Effector CD4-positive, alpha-beta T cell (primary cell): ENCODE measurements around the gene FIBP.
"Not testable (repeated sequence)": the region's sequence is repeated elsewhere in the genome, so short reads cannot be mapped to it uniquely, and the experiment has no call there.

Experiments used
- DNase-seq: peaks from one replicate; pipeline ENCODE4 v3.0.0-alpha.2; 2020

Gene FIBP

DNA sequence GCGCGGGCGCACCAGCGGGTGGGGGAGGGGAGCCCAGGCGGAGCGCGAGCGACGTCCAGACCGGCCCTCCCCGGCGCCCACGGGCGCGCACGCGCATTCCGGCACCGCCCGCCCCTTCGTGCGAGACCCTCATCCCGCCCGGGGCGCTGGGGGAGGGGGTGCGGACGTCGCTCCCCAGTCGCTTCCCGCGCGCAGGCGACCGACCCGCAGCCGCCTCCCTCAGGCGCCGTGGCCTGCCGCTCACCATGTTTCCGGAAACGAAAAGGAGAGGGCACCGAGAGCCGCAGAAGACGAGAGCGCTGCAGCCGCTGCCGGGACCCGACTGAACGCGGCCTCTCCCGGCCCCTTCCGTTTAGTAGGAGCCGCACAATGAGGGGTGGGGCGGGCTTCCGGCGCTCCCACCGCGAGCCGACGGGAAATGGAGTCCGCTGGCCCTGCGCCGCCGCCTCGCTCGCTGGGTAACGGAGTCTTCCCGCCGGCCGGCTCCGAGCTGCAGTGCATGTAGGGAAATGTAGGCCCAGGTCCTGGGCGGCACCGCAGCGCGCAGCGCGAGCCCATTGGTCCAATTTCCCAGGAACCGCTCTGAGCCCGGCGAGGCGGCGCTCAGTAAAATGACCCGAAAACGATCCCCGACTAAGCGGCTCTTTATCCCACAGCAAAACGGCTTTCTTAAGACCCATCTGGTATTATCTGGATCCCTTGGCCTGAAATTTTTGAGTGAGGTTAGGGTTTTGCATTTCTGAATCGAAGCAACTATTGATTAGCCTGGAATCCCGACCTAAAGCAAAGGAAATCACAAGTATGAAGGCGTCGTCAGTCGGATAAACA is 30.2 kb downstream of the FIBP start, which contains the start of gene CFL1:
Gene CFL1, minus strand, starts transcription at position 328 of the 828 bp plus-strand sequence. Its CDS starts 81 bp downstream, at position 247.
- DNase-seq: peak; percentile 95

DNA sequence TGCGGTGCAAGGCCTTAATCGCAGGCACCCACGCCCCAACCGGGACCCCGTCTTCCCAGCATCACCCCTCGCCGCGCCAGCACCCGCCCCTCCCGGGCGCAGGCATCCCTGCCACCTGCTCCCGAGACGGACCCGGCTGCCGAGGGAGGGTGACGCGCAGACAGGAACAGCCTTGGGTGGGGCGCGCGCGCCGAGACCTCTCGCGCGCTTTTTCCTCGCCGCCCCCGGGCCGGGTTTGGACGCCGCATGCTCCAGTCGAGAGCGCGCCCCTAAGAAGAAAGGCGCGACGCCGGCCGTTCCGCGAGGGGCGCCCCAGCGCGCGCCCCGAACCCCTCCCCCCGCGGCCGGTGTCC is 30.8 kb downstream of the FIBP start:
- peak; percentile 57 for DNase-seq

DNA sequence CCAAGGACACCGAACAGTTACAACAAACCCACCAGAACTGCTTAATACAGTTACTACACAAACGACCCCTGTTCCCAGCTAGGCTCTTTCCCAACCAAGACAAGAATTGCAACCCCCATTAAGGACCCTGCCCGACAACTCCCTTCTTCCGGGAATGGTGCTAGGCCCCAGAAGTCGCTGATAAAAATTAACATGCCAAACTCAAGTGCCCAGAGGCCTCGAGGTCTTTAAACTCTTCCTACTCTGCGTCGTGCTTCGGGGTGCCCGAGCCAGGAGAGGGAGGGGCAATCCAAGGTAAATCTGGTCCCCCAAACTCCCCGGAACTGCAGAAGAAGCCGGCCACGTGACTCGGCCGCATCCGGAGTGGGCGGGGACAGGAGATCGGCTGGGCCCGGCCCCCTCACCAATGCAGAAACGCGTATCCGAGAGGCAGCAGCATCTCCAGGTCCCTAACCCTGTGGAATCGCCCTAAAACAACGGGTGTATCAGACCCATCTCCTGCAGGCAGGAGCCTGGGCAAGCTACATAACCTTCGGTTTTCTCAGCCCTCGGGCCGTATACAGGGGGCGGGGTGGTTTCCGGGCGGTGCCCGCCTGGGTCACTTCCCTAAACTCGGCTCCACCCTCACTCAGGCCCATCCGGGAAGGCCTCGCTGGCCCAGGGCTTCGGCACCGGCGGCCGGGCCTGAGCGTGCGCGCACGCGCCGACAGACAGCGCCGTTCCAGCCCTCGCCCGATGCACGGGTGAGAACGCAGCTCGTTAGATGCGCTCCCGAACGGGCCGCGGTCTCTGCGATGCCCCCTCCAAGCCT is 31.4 kb downstream of the FIBP start:
- peak; percentile 80 for DNase-seq

DNA sequence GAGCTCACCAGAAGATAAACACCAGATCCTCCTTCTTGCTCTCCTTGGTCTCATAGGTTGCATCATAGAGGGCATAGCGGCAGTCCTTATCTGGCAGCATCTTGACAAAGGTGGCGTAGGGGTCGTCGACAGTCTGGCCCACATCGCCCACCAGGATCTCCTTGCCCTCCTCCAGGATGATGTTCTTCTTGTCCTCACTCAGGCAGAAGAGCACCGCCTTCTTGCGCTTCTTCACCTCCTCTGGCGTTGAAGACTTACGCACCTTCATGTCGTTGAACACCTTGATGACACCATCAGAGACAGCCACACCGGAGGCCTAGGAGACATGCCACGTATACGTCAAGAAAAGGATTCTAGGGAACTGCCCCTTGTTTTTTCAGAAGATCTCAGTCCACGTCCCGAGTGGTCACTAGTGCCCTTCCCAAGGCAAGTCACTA is 32.3 kb downstream of the FIBP start:
- no peak for DNase-seq

DNA sequence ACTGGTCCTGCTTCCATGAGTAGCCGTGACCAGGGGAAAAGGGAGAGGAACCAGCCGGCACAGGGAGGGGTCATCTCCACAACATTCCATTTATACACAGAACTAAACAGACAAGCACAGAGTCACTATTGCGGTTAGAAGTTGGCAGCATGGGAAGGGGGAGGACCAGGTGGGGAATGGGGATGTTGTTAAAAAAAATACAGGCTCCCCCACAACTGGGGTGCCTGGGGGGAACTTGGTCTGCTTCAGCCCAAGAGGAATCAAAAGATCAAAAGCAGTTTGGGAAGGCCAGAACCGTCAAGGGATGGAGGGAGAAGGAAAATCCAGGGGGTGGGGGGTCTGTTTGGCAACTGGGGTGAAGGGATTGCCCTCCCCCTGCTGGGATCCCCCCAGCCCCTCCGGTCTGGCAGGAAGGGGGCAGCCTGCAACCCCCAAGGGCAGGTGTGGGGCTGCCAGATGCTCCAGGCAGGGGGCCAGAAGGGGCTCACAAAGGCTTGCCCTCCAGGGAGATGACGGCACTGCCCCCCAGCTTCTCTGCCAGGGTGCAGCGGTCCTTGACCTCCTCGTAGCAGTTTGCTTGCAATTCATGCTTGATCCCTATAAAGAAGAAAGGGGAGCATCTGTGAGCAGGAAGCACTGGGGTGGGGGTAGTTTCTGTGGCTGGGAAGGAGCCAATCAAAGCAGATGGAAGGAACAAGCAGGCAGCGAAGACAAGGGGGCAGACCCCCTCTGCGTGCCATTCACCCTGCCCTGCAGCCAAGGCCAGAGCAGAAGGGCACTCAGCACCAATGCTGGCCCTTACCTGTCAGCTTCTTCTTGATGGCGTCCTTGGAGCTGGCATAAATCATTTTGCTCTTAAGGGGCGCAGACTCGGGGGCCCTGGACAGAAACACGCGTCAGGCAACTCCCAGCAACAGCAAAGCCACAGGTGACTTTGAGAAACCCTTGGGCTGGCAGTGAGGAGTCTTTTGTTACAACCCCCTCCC is 33.1 kb downstream of the FIBP start:
- no peak for DNase-seq

DNA sequence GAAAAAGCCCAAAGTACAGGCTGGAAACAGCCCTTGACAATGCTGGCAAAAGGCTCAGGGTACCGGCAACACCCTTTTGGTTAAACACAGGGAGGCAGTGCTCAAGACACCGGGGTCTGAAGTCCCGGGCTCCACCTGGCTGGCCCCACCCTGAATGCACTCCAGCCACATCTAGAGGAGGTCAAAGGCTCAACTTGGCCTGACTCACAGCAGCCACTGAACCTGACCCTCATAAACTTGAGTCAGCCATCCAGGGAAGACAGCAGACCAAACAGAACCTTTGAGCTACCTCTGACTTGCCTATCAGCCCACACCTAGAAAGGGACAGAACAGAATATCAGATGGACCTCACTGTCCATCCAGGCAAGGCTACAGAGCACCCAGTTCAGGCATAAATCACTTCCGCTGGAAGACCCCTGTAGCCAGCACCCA is 34.1 kb downstream of the FIBP start:
- DNase-seq: no peak

DNA sequence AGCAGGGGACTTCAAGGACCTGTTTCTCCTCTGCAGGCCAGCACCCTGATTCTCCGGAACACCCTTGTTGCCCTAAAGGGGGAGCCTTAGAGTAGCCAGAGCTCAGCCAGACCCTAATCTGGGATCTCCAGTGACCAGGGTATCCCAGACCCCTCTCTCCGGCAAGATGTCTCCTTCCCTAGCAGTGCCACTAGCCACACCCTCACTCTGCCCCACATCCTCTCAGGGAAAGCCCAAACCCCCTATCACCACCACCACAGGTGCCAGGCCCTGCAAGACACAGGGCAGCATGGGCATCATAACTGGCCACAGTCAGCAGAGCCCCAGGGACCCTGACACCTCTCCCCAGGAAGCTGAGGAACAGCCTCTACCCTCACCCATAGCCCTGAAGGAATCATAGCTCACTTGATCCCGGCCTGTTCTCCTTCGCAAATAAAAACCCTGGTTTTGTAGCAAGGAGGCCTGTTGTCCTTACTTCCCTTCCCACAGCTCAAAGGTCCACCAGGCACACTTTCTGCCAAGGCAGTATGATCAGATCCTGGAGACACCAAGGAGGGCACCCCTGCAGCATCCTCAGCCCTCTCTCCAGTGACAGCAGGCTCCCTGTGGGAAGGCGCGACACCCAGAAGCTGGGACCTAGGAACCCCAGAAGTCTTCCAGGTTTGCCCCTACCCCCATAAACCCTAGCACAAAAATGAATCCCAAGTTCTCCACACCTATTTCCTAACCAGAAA is 34.9 kb downstream of the FIBP start:
- no peak for DNase-seq

DNA sequence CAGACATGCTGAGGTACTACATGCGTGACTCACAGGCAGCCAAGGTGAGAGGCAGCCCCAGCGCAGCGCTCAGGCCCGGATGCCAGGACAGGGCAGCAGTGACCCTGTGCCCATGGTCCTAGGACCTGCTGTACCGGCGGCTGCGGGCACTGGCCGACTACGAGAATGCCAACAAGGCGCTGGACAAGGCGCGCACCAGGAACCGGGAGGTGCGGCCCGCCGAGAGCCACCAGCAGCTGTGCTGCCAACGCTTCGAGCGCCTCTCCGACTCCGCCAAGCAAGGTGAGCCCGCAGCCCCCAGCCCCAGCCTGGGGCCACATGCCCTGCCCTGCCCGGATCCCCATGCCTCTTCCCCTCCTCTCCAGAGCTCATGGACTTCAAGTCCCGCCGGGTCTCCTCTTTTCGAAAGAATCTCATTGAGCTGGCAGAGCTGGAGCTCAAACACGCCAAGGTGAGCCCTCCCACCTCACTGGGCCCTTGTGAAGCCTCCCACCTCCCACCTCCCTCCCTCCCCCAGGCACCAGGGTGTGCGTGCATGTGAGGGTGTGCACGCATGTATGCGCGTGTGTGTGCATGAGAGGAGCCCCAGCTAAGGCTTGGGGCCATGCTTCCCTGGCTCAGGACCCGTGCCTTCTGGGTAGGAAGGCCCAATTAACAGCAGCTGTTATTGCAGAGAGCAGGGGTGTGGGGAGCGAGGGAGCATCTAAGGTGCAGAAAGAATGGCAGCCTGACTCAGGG is 35.6 kb downstream of the FIBP start:
- no peak for DNase-seq

DNA sequence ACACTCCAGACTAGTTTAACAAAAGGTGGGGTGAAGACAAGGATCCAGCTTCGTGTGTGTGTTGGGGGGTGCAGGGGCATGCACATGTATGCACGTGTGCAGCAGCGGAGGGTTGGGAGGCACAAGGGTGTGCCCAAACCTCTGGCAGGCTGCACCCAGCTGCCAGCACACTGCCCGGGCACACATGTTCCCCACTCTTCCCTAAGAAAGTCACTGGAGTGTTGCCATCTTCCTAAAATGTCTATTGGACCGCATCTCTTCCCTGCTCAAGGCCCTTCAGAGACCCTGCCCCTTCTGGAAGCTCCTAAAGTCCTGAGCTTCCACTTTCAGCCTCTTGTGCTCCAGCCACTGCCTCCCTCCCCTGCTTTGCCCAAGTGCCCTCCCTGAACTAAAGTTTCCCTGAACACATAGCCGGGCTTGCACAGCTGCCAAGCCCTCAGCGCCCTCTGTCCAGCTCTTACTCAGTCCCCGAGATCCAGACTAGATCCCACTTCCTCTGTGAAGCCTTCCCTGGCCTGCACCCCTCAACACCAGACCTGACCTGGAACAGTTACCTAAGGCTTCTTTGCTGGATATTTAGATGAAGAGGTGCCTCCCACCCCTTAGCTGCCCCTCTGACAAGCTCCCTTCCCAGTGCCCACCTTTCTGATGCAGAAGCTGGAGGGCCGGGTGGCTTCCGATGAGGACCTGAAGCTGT is 36.3 kb downstream of the FIBP start:
- no peak for DNase-seq

DNA sequence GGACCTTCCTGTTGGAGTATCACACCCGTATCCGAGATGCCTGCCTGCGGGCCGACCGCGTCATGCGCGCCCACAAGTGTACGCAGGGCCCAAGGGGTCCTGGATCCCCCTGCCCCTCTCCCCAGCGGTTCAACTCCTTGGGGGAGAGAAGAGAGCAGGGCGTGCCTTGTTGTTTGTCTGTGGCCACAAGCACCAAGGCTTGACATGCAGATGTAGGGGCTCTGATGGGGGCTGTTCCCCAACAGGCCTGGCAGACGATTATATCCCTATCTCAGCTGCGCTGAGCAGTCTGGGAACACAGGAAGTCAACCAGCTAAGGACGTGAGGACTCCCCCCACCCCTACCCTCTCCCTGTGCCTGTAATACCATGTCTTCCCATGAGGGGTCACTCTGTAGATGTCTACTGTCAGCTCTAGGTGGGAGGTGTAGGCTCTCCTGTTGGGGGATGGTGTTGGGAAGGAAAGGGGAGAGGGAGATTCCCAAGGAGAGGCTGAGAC is 37.1 kb downstream of the FIBP start:
- DNase-seq: no peak

DNA sequence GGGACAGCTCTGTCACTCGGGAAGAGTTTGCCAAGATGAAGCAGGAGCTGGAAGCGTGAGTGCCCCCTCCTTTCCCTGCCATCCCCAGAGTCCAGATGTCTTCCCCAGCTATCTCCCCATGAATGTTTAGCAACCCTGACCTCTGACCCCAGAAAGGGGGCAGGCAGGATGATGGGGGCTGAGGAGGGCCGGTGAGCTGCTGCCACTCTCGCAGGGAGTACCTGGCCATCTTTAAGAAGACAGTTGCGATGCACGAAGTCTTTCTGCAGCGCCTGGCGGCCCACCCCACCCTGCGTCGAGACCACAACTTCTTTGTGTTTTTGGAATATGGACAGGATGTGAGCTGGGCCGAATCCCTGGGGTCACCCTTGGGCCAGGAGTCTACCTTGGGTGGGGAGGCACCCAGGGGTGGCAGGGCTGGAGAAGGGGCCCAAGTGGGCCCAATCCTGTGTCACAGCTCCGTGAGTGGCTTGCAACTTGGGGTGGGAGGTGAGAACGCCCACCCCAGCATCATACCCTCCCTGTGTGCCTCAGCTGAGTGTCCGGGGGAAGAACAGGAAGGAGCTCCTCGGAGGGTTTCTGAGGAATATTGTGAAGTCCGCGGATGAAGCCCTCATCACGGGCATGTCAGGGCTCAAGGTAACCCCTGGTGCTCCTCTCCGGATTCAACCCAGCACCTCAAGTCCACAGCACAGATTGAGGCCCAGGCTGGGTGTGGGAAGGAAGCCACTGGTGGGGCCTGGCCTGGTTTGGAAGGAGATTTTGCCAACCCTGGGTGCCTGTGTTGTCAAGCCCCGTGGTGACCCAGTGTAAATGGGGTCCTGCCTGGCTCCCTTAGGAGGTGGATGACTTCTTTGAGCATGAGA is 37.8 kb downstream of the FIBP start:
- DNase-seq: no peak

DNA sequence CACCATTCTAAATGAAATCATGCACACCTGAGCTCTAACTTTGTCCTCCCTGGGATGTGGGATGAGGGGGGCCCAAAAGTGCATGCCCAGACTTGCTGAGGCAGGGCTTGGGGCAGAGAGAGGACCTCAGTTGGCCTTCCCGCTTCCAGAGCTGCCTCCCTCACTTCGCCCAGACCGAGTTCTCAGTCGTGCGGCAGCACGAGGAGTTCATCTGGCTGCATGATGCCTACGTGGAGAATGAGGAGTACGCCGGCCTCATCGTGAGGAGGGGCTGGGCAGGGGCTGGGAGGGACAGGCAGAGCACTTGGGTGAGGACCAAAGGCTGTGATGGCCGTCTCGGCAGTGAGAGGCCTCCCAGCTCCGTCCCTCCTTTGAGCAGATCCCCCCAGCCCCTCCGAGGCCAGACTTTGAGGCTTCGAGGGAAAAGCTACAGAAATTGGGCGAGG is 38.5 kb downstream of the FIBP start:
- no peak for DNase-seq

DNA sequence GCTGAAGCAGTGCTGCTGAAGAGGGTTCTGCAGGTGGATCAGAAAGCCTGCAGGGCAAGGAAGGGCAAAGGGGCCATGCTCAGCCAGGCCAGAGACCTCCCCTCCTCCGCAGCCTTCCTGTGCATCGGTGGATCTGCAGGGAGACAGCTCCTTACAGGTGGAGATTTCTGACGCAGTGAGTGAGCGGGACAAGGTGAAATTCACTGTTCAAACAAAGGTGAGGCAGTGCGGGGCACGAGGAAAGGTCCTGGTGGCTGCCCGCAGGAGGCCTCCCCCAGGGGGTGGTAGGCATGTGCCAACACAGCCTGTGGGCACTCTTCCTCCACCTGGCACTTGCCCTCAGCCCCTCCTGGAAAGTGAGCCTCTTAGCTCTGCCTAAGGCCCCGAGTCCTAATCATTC is 38.9 kb downstream of the FIBP start:
- DNase-seq: no peak

DNA sequence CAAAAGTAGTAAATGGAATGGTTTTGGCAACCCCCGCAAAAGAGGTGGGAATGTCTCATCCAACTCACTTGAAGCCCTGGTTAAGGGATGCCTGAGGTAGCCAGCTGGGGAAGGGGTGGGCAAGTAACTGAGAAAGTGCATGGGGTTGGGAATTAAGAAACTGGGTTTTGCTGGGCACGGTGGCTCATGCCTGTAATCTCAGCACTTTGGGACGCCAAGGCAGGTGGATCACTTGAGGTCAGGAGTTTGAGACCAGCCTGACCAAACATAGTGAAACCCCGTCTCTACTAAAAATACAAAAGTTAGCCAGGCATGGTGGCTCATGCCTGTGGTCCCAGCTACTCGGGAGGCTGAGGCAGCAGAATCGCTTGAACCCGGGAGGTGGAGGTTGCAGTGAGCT is 39.6 kb downstream of the FIBP start:
- DNase-seq: not testable (repeated sequence)

DNA sequence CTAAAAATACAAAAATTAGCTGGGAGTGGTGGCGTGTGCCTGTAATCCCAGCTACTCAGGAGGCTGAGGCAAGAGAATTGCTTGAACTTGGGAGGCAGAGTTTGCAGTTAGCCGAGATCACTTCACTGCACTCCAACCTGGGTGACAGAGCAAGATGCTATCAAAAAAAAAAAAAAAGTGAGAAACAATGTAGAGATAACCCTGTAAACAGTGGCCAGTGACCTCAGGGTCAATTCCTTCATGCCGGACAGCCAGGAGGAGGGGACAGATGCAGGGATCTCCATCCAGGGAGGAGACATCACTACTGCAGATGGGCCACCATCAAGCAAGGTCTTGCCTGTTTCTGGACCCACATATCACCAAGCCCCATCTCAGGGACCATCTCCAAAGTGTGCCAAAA is 40.5 kb downstream of the FIBP start:
- no peak for DNase-seq

DNA sequence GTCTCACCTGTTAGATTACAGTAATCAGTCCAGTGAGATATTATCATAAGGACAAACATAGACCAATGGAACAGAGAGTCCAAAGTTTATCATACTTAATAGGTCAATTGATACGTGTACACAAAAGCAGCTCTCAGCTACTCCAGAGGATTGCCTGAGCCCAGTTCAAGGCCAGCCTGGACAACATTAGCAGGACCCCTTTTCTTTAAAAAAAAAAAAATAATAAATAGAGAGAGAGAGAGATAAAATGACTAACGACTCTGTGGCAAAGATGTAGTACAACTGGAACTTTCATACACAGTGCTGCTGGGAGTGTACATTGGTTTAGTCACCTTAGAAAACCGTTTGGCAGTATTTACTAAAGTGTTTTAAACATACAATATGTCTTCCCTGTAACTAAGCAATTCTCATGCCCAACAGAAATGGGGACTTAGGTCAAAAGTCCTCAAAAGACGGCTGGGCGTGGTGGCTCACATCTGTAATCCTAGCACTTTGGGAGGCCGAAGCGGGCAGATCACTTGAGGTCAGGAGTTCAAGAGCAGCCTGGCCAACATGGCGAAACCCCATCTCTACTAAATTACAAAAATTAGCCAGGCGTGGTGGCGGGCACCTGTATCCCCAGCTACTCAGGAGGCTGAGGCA is 43.9 kb downstream of the FIBP start:
- DNase-seq: no peak

DNA sequence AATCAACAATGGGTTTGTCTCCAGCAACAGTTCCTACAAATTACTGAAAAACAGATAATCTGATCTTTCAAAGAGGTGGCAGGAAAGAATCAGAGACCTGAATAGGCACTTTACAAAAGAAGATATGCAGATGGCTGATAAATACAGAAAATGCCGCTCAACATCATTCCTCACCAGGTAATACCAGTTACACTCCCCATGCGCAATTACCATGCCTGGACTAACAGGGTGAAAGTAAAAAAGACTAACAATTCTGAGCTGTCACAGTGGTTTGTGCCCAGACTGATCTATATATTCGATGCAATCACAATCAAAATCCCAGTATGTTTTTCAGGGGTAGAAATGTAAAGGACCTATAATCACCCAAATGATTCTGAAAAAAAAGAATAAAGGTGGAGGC is 44.5 kb downstream of the FIBP start:
- DNase-seq: no peak

DNA sequence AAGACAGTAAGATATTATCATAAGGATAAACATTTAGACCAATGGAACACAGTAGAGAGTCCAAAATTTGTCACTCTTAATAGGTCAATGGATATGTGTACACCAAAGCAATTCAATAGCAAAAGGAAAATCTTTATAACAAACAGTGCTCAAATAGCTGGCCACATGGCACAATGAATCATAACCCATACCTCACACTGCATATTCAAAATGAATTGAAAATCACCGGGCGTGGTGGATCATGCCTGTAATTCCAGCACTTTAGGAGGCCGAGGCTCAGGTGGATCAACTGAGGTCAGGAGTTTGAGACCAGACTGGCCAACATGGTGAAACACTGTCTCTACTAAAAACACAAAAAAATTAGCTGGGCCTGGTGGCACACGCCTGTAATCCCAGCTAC is 46.1 kb downstream of the FIBP start:
- DNase-seq: no peak

DNA sequence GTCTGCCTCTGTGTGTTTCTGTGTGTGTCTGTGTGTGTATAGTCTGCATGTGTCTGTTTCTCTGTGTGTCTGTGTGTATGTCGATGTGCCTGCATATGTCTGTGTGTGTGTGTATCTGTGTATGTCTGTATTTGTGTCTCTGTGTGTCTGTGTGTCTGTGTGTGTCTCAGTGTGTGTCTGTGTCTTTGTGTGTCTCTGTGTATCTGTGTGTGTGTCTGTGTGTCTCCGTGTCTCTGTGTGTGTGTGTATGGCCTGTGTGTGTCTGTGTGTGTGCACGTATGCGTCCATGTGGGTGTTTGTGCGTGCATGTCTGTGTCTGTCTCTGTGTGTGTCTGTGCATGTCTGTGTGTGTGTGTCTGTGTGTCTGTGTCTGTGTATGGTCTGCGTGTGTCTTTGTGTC is 54.1 kb downstream of the FIBP start:
- DNase-seq: no peak
